Heart right ventricle (tissue), 16 donors: ENCODE data around the gene ESYT1. TPM values are rescaled to one million over a fixed set of nuclear protein-coding genes. Genes with fewer than 3 reads are reported as not detected.
A peak's percentile ranks its signal among the peaks of the same experiment; 100 is the strongest.

Experiments
- ATAC-seq, 8 donors: fragments of 200-7000 bp; cut with Tn5 transposase; one replicate each; pipeline ENCODE4 v1.9.1; 2020; ENCODE audit warnings: mild to moderate bottlenecking in 8 of 8, moderate library complexity in 8 of 8, moderate number of reproducible peaks in 1 of 8
- DNase-seq, 2 donors: peaks; one replicate each; pipeline ENCODE4 v3.0.0-alpha.2; 2020
- H3K27ac ChIP-seq, 10 donors: fragments of 200-600 bp; sonication (generic) in 2 of 10; one replicate each; pipeline versions ENCODE4 v1.5.0 to v1.8.0; 2020 to 2022; ENCODE audit warnings: mild to moderate bottlenecking in 3 of 10
- H3K27me3 ChIP-seq, 7 donors: fragments of 200-600 bp; one replicate each; pipeline ENCODE4 v1.8.0; 2021 to 2022; ENCODE audit warnings: mild to moderate bottlenecking in 2 of 7
- H3K36me3 ChIP-seq, 9 donors: fragments of 200-600 bp; sonication (generic) in 1 of 9; one replicate each; pipeline versions ENCODE4 v1.5.0 to v1.8.0; 2020 to 2022; ENCODE audit warnings: mild to moderate bottlenecking in 2 of 9
- H3K4me1 ChIP-seq, 9 donors: fragments of 200-600 bp; sonication (generic) in 1 of 9; one replicate each; pipeline versions ENCODE4 v1.5.0 to v1.8.0; 2020 to 2022; ENCODE audit warnings: mild to moderate bottlenecking in 4 of 9
- H3K4me3 ChIP-seq, 10 donors: fragments of 200-600 bp; sonication (generic) in 2 of 10; one replicate each; pipeline versions ENCODE4 v1.5.0 to v1.8.0; 2020 to 2022; ENCODE audit warnings: mild to moderate bottlenecking in 7 of 10, moderate library complexity in 2 of 10
- H3K9me3 ChIP-seq, 11 donors: fragments of 200-600 bp in 10 of 11; sonication (generic) in 2 of 11; one replicate each; pipeline versions ENCODE4 v1.5.0 to v1.8.0; 2013 to 2022; ENCODE audit warnings: mild to moderate bottlenecking in 2 of 11, control low read depth in 1 of 11, moderate library complexity in 1 of 11
- WGBS, 2 donors: extraction: QIAGEN DNeasy Blood & Tissue Kit; methylation state at CpG; one replicate each; pipeline ENCODE4 v1.1.7; 2013; ENCODE audit warnings: inconsistent platforms in 1 of 2; 5-methylcytosine and 5-hydroxymethylcytosine counted together
- intact Hi-C, 10 donors: fragments of 100-400 bp; cut with DNase I; formaldehyde crosslinking; loops; one replicate each; pipeline versions ENCODE4 v1.11.1 to v1.14.2; 2022
- polyA plus RNA-seq, 2 donors: library from polyadenylated mRNA; stranded (reverse); fragments of 200-250 nt; gene quantifications; one replicate each; pipeline ENCODE4 v1.2.3, GENCODE V29; 2013
- total RNA-seq, 10 donors: library from RNA; stranded (reverse); fragmentation: NEBNext Ultra II Directional in 3 of 10; extraction: Animal tissue kit (Norgen Biotek cat#: 25700) in 3 of 10; gene quantifications; one replicate each; pipeline versions ENCODE4 v1.2.1 to v1.2.4, GENCODE V29; 2021 to 2023
- TF ChIP-seq, protein P1 (sequence below), 9 donors: fragments of 200-600 bp; sonication (generic) in 2 of 9; IDR thresholded peaks; one replicate each; pipeline versions ENCODE4 v1.5.0 to v1.8.0; 2021 to 2022; ENCODE audit warnings: antibody characterized with exemption in 9 of 9, mild to moderate bottlenecking in 5 of 9, moderate library complexity in 1 of 9
- donor health status: Arrhythmogenic right ventricular cardiomyopathy.
- donor health status: ischemic (EF 13 %, LVEDD 7.1; RV severe dilation, severe dysfunction).
- donor health status: healthy with polysubstance abuse.
- donor health status: DM: no; HTN: yes; CAD: no.
- donor health status: DM: no; HTN: no; CAD: no.
- donor health status: ischemic (EF 25% LVEDD 6.9; RV normal size, moderate dysfunction).
- donor health status: ischemic (EF 25% LVEDD 5.7; RV mildly dilated, moderate dysfunction).
- donor health status: healthy.
- donor health status: DM: yes; HTN: yes; CAD: no.
- donor health status: Ischemic cardiomyopathy.
- donor health status: ischemic (EF 35%, LVEDD 5.7; RV mildly dilated, moderate dysfunction).
- donor health status: nonischemic (EF 11% LVEDD 7.7; RV severe dilation, severe dysfunction).
- donor health status: DM: yes; HTN: yes; CAD: no.
- donor health status: PGD.
- donor health status: ischemic (EF 29% LVEDD 5.4; RV normal size, mild dysfunction).
- donor health status: nonischemic (EF 23%, LVEDD 6.1; RV moderate dilation, normal function).

ESYT1 gene
- total and polyA plus RNA-seq, 12 donors: 20.9 to 57.3 (median 31.9) TPM

DNA sequence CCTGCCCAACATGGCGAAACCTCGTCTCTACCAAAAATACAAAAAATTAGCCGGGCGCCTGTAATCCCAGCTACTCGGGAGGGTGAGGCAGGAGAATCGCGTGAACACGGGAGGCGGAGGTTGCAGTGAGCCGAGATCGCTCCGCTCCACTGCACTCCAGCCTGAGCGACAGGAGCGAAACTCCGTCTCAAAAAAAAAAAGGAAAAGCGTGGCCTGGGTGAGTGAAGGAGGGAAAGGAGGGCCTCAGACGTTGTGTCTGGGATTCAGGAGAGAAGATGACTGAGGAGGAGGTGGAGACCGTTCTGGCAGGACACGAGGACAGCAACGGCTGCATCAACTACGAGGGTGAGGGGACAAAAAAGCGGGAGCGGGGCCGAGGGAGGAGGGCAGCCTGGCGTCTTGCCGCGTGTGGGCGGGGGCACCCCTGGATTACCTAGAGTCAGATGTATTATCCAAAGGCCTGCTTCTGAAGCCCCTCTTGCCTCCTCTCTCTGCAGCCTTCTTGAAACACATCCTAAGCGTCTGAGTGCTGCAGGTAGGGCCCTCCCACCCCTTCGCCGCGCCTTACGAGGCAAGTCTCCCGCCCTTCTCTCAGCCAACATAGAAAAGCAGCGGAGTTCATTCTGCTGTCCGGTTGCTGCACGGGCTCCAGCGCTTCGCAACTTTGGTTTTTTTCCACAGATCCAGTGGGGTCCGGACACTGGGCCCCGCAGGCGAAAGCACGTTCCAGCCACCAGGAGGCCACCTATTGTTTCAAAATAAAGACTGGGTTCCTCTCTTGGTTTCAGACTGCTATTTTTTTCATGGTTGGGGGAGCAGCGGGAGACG, 29.3 kb downstream of the ESYT1 start:
- WGBS, 2 donors: 7 to 10% methylated on average over 45 of the region's 45 CpGs
- intact Hi-C loops: loop anchor here in 7 of 10 donors (1.0 to 5.0 kb wide), 4 partner anchors 30 to 39 kb away; partner anchors contain the start of gene ZC3H10 (in 2 of the 7)
- Histone ChIP-seq H3K4me3 (peak overlapping the region; percentile 36 to 98 (median 89)), H3K4me1 (peaks cover 20 to 57% (median 49%) of the 10 kb centered on the region in 9 donors), H3K27me3 (no peaks in the 10 kb centered on the region), H3K36me3 (peaks cover 4 to 39% (median 29%) of the 10 kb centered on the region in 9 donors), H3K27ac (peak overlapping the region; percentile 93 to 99 (median 98)), H3K9me3 (no peaks in the 10 kb centered on the region)
- DNase-seq (peak; percentile 62 to 86), ATAC-seq (peak; percentile 35 to 68 (median 58))
- TF ChIP-seq, protein P1, sequence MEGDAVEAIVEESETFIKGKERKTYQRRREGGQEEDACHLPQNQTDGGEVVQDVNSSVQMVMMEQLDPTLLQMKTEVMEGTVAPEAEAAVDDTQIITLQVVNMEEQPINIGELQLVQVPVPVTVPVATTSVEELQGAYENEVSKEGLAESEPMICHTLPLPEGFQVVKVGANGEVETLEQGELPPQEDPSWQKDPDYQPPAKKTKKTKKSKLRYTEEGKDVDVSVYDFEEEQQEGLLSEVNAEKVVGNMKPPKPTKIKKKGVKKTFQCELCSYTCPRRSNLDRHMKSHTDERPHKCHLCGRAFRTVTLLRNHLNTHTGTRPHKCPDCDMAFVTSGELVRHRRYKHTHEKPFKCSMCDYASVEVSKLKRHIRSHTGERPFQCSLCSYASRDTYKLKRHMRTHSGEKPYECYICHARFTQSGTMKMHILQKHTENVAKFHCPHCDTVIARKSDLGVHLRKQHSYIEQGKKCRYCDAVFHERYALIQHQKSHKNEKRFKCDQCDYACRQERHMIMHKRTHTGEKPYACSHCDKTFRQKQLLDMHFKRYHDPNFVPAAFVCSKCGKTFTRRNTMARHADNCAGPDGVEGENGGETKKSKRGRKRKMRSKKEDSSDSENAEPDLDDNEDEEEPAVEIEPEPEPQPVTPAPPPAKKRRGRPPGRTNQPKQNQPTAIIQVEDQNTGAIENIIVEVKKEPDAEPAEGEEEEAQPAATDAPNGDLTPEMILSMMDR (IDR thresholded peaks at IDR 0.05): peak; percentile 43 to 75 (median 64)

GRCh38 chr12:56158029-56158925, 30.2 kb downstream of the ESYT1 start, which contains the start of gene MYL6:
Gene MYL6, plus strand, starts transcription at chr12:56158359. Its CDS starts 43 bp downstream, at chr12:56158402.
- peak; percentile 86 to 99 for DNase-seq
- Histone ChIP-seq H3K9me3 (no peaks in the 10 kb centered on the region), H3K27me3 (no peaks in the 10 kb centered on the region), H3K4me1 (peaks cover 20 to 53% (median 42%) of the 10 kb centered on the region in 9 donors), H3K36me3 (peaks cover 4 to 48% (median 38%) of the 10 kb centered on the region in 9 donors), H3K4me3 (peak within 1 kb of the TSS; percentile 73 to 98 (median 91)), H3K27ac (peak within 1 kb of the TSS; percentile 93 to 99 (median 98))
- ATAC-seq: peak; percentile 85 to 96 (median 93)
- TF ChIP-seq, protein P1 (IDR thresholded peaks at IDR 0.05): no peak
- WGBS, 2 donors: 0% methylated on average over 30 of the region's 30 CpGs
- intact Hi-C loops: loop anchor here in 6 of 10 donors (1.0 to 5.0 kb wide), 4 partner anchors 31 to 39 kb away; partner anchors contain the start of gene ZC3H10 (in 2 of the 6)

DNA sequence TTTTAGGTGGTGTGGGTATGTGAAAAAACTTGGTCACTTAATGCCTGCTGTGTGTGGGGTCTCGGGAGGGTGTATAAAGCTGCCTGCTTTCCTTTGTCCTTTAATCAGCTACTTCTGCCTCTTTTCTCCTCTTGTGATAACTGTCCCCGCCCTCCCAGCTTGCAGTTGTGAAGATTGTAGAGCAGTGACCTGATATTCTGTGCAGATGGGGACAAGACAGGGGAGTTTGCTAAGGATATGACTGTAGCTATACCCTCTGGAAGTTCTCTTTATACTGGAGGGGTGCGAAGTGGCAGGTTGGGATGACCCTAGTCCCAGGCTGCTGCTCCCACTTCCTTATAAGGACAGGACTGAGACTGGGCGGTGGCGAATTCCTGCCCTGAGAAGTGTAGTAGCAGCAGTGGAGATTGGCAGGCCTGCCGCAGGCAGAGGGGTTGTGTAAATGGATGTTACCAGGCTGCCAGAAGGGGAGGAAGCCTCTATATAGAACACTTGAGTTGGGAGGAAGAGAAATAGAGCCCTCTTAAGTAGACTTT, 30.9 kb downstream of the ESYT1 start:
- ATAC-seq (peak; percentile 61 to 83 (median 77)), DNase-seq (peak; percentile 71 to 86)
- H3K27ac ChIP-seq: peak overlapping the region; percentile 93 to 99 (median 98)
- intact Hi-C loops: loop anchor here in 7 of 10 donors (1.0 to 5.0 kb wide), 4 partner anchors 32 to 40 kb away; partner anchors contain the start of gene ZC3H10 (in 2 of the 7)
- H3K4me3 ChIP-seq: peak overlapping the region; percentile 73 to 98 (median 91)
- peaks cover 4 to 55% (median 44%) of the 10 kb centered on the region in 9 donors for H3K36me3 ChIP-seq
- H3K27me3 ChIP-seq: no peaks in the 10 kb centered on the region
- H3K4me1 ChIP-seq: peaks cover 20 to 50% (median 40%) of the 10 kb centered on the region in 9 donors
- H3K9me3 ChIP-seq: no peaks in the 10 kb centered on the region
- 0 to 1% methylated on average over 6 of the region's 6 CpGs for WGBS, 2 donors
- TF ChIP-seq, protein P1 (IDR thresholded peaks at IDR 0.05): no peak
